Adrenal gland (tissue), 12 donors: ENCODE data around the gene PNMT. TPM values are rescaled to one million over a fixed set of nuclear protein-coding genes. Genes with fewer than 3 reads are reported as not detected.

Experiments
- DNase-seq, 7 donors: peaks; one replicate each; pipeline ENCODE4 v3.0.0-alpha.2; 2019 to 2020
- H3K27ac ChIP-seq, 5 donors: fragments of 200-600 bp; sonication (generic) in 4 of 5; 1 replicate in 3 of 5; 2 replicates in 2 of 5; pipeline versions ENCODE4 v1.5.1 to v1.8.0; 2016 to 2020; ENCODE audit warnings: mild to moderate bottlenecking in 1 of 5
- H3K27me3 ChIP-seq: fragments of 200-600 bp; 2 replicates; pipeline ENCODE4 v1.8.0; 2021
- H3K36me3 ChIP-seq, 2 donors: fragments of 200-600 bp; replicated peaks in 1 of 2; 1 replicate in 1 of 2; 2 replicates in 1 of 2; pipeline versions ENCODE4 v1.5.1 to v1.8.0; 2018 to 2022
- H3K4me1 ChIP-seq, 2 donors: fragments of 200-600 bp; replicated peaks in 1 of 2; 1 replicate in 1 of 2; 2 replicates in 1 of 2; pipeline versions ENCODE4 v1.5.1 to v1.8.0; 2018 to 2021
- H3K4me3 ChIP-seq, 4 donors: fragments of 200-600 bp; sonication (generic) in 3 of 4; one replicate each; pipeline ENCODE4 v1.5.1; 2016 to 2018
- H3K9me3 ChIP-seq, 3 donors: fragments of 200-600 bp; sonication (generic) in 1 of 3; replicated peaks in 1 of 3; 1 replicate in 2 of 3; 2 replicates in 1 of 3; pipeline versions ENCODE4 v1.5.1 to v1.8.0; 2016 to 2021
- POLR2A ChIP-seq, 2 donors: fragments of 450-650 bp; IDR thresholded peaks; one replicate each; pipeline ENCODE4 v1.6.1; 2017; ENCODE audit warnings: antibody characterized with exemption in 2 of 2, mild to moderate bottlenecking in 2 of 2, moderate library complexity in 1 of 2
- WGBS, 4 donors: extraction: QIAGEN DNeasy Blood & Tissue Kit in 2 of 4; methylation state at CpG; one replicate each; pipeline versions ENCODE4 v1.1.5 to v1.1.7; 2013 to 2017; 5-methylcytosine and 5-hydroxymethylcytosine counted together
- intact Hi-C, 2 donors: fragments of 100-400 bp; cut with DNase I; formaldehyde crosslinking; loops; one replicate each; pipeline versions ENCODE4 v1.14.1 to v1.15.0; 2022 to 2023
- polyA plus RNA-seq, 3 donors: library from polyadenylated mRNA; stranded (reverse); fragments of 200-250 nt in 2 of 3; fragments of 350-450 nt in 1 of 3; fragmentation: Illumina TruSeq in 1 of 3; extraction: RNeasy Lipid Tissue Mini Kit (QIAGEN cat#74804) in 1 of 3; gene quantifications; one replicate each; pipeline ENCODE4 v1.2.3, GENCODE V29; 2013 to 2014
- total RNA-seq, 9 donors: library from RNA; depleted of rRNA in 4 of 9; stranded (reverse); fragments of >200 nt in 4 of 9; fragments of 120-200 nt in 1 of 9; fragmentation: NEBNext Ultra II Directional in 1 of 9; extraction: Animal tissue kit (Norgen Biotek cat#: 25700) in 1 of 9; gene quantifications; one replicate each; pipeline versions ENCODE4 v1.1.0 to v1.2.4, GENCODE V29; 2013 to 2023
- TF ChIP-seq, protein P1 (sequence below), 6 experiments: fragments of 450-650 bp in 4 of 6; fragments of 200-600 bp in 2 of 6; sonication (generic) in 1 of 6; IDR thresholded peaks; 1 replicate in 5 of 6; 2 replicates in 1 of 6; pipeline versions ENCODE4 v1.5.1 to v1.8.0; 2016 to 2021; ENCODE audit warnings: antibody characterized with exemption in 6 of 6, mild to moderate bottlenecking in 2 of 6, moderate library complexity in 1 of 6
- donor health status: healthy with polysubstance abuse.
- donor health status: Bipolar disorder and iron deficiency.
- donor health status: DM: yes; HTN: yes; CAD: no.
- donor health status: DM: no; HTN: no; CAD: no.
- donor health status: DM: no; HTN: no; CAD: no.
- donor health status: DM: yes; HTN: yes; CAD: no.

The PNMT gene
- total and polyA plus RNA-seq, 12 donors = 0.47 to 593 (median 121) TPM; not detected in 1

DNA sequence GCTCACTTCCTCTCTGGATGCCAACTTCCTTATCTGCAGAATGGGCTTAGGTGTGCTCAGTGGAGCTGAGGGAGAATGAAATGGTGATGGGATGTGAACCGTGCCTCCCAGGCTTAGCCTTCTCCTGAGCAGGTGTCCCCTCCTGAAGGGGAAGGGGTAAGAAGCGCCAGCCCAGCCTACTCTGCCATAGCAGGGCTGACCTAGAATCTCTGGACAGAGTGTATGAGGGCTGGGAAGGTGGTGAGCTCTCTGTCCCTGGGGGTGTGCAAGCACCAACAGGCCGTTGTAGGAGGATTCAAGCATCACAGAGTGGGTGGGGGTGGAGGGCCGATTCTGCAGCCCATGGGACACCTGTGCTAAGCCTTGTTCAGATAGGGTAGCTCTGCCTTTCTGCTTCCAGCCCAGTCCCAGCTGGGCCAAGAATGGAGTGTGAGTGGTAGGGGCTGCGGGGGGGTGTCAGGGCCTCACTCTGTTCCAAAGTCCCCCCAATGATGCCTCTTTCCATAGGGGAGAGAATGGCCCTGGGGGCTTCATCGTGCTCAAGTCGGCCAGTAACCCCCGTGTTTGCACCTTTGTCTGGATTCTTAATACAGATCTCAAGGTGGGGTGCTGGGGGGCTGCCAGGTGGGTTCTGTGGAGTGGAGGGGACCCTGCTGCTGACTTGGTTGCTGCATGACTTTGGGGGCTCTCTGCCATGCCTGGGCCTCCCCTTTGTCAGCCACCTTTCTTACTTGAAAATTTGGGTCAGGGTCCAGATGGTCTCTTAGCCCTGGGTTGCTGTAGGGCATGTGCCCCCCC lies 6.3 kb upstream of the PNMT start:
- intact Hi-C loops = no loop called here

GRCh38 chr17:39662551-39663339 lies 5.5 kb upstream of the PNMT start:
- intact Hi-C loops = no loop called here
- Histone ChIP-seq H3K36me3 (peaks cover 0 to 52% of the 10 kb centered on the region in 2 donors), H3K27me3 (no peaks in the 10 kb centered on the region), H3K27ac (peak overlapping the region in 1 of 5 donors; percentile 74), H3K4me3 (no peak overlapping the region), H3K9me3 (no peaks in the 10 kb centered on the region), H3K4me1 (peaks cover 9 to 52% of the 10 kb centered on the region in 2 donors)
- TF ChIP-seq POLR2A (IDR thresholded peaks at IDR 0.05) = no peak
- TF ChIP-seq, protein P1, sequence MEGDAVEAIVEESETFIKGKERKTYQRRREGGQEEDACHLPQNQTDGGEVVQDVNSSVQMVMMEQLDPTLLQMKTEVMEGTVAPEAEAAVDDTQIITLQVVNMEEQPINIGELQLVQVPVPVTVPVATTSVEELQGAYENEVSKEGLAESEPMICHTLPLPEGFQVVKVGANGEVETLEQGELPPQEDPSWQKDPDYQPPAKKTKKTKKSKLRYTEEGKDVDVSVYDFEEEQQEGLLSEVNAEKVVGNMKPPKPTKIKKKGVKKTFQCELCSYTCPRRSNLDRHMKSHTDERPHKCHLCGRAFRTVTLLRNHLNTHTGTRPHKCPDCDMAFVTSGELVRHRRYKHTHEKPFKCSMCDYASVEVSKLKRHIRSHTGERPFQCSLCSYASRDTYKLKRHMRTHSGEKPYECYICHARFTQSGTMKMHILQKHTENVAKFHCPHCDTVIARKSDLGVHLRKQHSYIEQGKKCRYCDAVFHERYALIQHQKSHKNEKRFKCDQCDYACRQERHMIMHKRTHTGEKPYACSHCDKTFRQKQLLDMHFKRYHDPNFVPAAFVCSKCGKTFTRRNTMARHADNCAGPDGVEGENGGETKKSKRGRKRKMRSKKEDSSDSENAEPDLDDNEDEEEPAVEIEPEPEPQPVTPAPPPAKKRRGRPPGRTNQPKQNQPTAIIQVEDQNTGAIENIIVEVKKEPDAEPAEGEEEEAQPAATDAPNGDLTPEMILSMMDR (IDR thresholded peaks at IDR 0.05) = no peak
- DNase-seq = peak in 1 of 7 donors; percentile 54
- WGBS, 4 donors = 76 to 89% (median 87%) methylated on average over 10 to 22 of the region's 22 CpGs

More for the DNA sequence above, 6.3 kb upstream of the PNMT start:
- H3K27me3 ChIP-seq = no peaks in the 10 kb centered on the region
- peak overlapping the region in 1 of 5 donors; percentile 74 for H3K27ac ChIP-seq
- TF ChIP-seq POLR2A (IDR thresholded peaks at IDR 0.05) = no peak
- TF ChIP-seq, protein P1 (IDR thresholded peaks at IDR 0.05) = no peak
- 85 to 94% (median 91%) methylated on average over 7 to 8 of the region's 8 CpGs for WGBS, 4 donors
- no peak for DNase-seq
- H3K9me3 ChIP-seq = no peaks in the 10 kb centered on the region
- H3K4me3 ChIP-seq = no peak overlapping the region
- peaks cover 3 to 49% of the 10 kb centered on the region in 2 donors for H3K4me1 ChIP-seq
- peaks cover 0 to 54% of the 10 kb centered on the region in 2 donors for H3K36me3 ChIP-seq

DNA sequence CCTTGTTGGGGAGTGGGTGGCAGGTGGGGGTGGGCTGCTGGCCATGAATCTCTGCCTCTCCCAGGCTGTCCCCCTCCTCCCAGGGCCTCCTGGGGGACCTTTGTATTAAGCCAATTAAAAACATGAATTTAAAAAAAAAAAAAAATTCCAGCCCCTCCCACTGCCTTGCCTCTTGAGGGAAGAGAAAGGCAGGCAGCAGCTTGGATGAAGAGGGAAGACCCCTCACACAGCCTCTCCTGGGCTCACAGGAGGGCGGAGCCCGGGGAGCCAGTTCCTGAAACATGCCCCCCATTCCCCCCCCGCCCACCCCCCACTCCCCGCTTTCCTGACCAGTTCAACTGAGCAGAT lies 4.9 kb upstream of the PNMT start:
- Histone ChIP-seq H3K27ac (peak overlapping the region in 1 of 5 donors; percentile 74), H3K4me1 (peaks cover 15 to 54% of the 10 kb centered on the region in 2 donors), H3K9me3 (no peaks in the 10 kb centered on the region), H3K36me3 (peaks cover 0 to 46% of the 10 kb centered on the region in 2 donors), H3K4me3 (no peak overlapping the region), H3K27me3 (no peaks in the 10 kb centered on the region)
- 65 to 91% (median 72%) methylated on average over 3 to 4 of the region's 4 CpGs for WGBS, 4 donors
- TF ChIP-seq POLR2A (IDR thresholded peaks at IDR 0.05) = no peak
- intact Hi-C loops = no loop called here
- no peak for DNase-seq

GRCh38 chr17:39663688-39664580 lies 4.3 kb upstream of the PNMT start:
- TF ChIP-seq, protein P1 (IDR thresholded peaks at IDR 0.05) = no peak
- no peak for TF ChIP-seq POLR2A (IDR thresholded peaks at IDR 0.05)
- Histone ChIP-seq H3K9me3 (no peaks in the 10 kb centered on the region), H3K4me3 (no peak overlapping the region), H3K36me3 (peaks cover 0 to 40% of the 10 kb centered on the region in 2 donors), H3K27ac (peak overlapping the region in 1 of 5 donors; percentile 74), H3K4me1 (peaks cover 19 to 53% of the 10 kb centered on the region in 2 donors), H3K27me3 (peaks cover 3% of the 10 kb centered on the region)
- peak in 1 of 7 donors; percentile 73 for DNase-seq
- 67 to 90% (median 74%) methylated on average over 3 to 17 of the region's 17 CpGs for WGBS, 4 donors
- intact Hi-C loops = no loop called here
